A549 (cell line): ENCODE results near the gene PIEZO2. TPM values are rescaled to one million over a fixed set of nuclear protein-coding genes. Genes with fewer than 3 reads are reported as not detected.
"Not testable (repeated sequence)": the region's sequence is repeated elsewhere in the genome, so short reads cannot be mapped to it uniquely, and the experiment has no call there.

Experiments used
- ATAC-seq, 2 experiments: fragments of 200-7000 bp in 1 of 2; fragments of >200 bp in 1 of 2; cut with Nextera tagmentation in 1 of 2; cut with Tn5 transposase in 1 of 2; 3 replicates each; pipeline versions ENCODE4 v1.8.0 to v1.9.1; 2018 to 2020; ENCODE audit warnings: mild to moderate bottlenecking in 1 of 2, moderate library complexity in 1 of 2
- CTCF ChIA-PET: fragments of 300-600 bp; sonication (Branson Sonifier 250); formaldehyde crosslinking; extraction: SDS; loops from one replicate; lab custom pipeline; 2021; ENCODE audit warnings: antibody characterized with exemption, inconsistent platforms; lab: Yijun Ruan, JAX
- POLR2A ChIA-PET: fragments of 350-600 bp; formaldehyde crosslinking; extraction: SDS; loops from one replicate; lab custom pipeline; 2021; ENCODE audit warnings: antibody characterized with exemption, inconsistent platforms; lab: Yijun Ruan, JAX
- DNase-seq, 2 experiments: peaks; one replicate each; pipeline versions ENCODE4 v3.0.0 to v3.0.0-alpha.2; 2011 to 2016; ENCODE audit warnings: low read depth in 1 of 2, low spot score in 1 of 2
- FAIRE-seq: peaks from 2 replicates; lab custom pipeline; 2011; peaks lifted over from hg19 to GRCh38; lab: Jason Lieb, UNC
- H3K27ac ChIP-seq, 2 experiments: fragments of >200 bp; sonication (Bioruptor Twin); formaldehyde crosslinking; 3 replicates each; pipeline ENCODE4 v1.5.1; 2016 to 2017
- H3K4me1 ChIP-seq: fragments of >200 bp; sonication (Bioruptor Twin); formaldehyde crosslinking; 3 replicates; pipeline ENCODE4 v1.6.1; 2016
- H3K4me2 ChIP-seq: fragments of >200 bp; sonication (Bioruptor Twin); formaldehyde crosslinking; 3 replicates; pipeline ENCODE4 v1.6.1; 2016
- H3K4me3 ChIP-seq: fragments of >200 bp; sonication (Bioruptor Twin); formaldehyde crosslinking; 3 replicates; pipeline ENCODE4 v1.5.1; 2016
- H3K9me3 ChIP-seq: fragments of >200 bp; sonication (Bioruptor Twin); formaldehyde crosslinking; 3 replicates; pipeline ENCODE4 v1.6.1; 2016
- BHLHE40 ChIP-seq: IDR thresholded peaks from 2 replicates; pipeline ENCODE4 v1.6.1; 2012; ENCODE audit warnings: low read depth, low read length, inconsistent platforms
- CEBPB ChIP-seq, 2 experiments: fragments of >200 bp in 1 of 2; sonication (Bioruptor Twin) in 1 of 2; formaldehyde crosslinking in 1 of 2; IDR thresholded peaks; 2 replicates each; pipeline ENCODE4 v1.6.1; 2012 to 2016
- CHD2 ChIP-seq: fragments of 150-350 bp; IDR thresholded peaks from 2 replicates; pipeline ENCODE4 v1.6.1; 2014; ENCODE audit warnings: low read length; ENCODE audit not compliant: partially characterized antibody
- CTCF ChIP-seq: fragments of >200 bp; sonication (Bioruptor Twin); formaldehyde crosslinking; IDR thresholded peaks from 3 replicates; pipeline ENCODE4 v1.5.1; 2016
- FOXS1 ChIP-seq: fragments of 250-450 bp; sonication (Bioruptor Pico); IDR thresholded peaks from 2 replicates; pipeline ENCODE4 v1.5.0; 2020; ENCODE audit warnings: mild to moderate bottlenecking, moderate library complexity
- HDAC2 ChIP-seq: fragments of 200-600 bp; sonication (generic); IDR thresholded peaks from 2 replicates; pipeline ENCODE4 v1.6.1; 2016
- HEYL ChIP-seq: fragments of 250-450 bp; sonication (Bioruptor Pico); IDR thresholded peaks from 2 replicates; pipeline ENCODE4 v1.8.0; 2021; ENCODE audit warnings: mild to moderate bottlenecking, moderate library complexity
- HMGXB4 ChIP-seq: fragments of 250-450 bp; sonication (Bioruptor Pico); IDR thresholded peaks from 2 replicates; pipeline ENCODE4 v1.5.0; 2021; ENCODE audit warnings: mild to moderate bottlenecking, moderate library complexity, borderline replicate concordance
- HOXA7 ChIP-seq: fragments of 250-450 bp; sonication (Bioruptor Pico); IDR thresholded peaks from 2 replicates; pipeline ENCODE4 v1.5.0; 2020; ENCODE audit warnings: mild to moderate bottlenecking, moderate library complexity
- KDM5A ChIP-seq: fragments of 200-600 bp; sonication (generic); IDR thresholded peaks from 2 replicates; pipeline ENCODE4 v1.6.1; 2016; ENCODE audit warnings: antibody characterized with exemption, mild to moderate bottlenecking
- PHF8 ChIP-seq: fragments of 200-600 bp; sonication (generic); IDR thresholded peaks from 2 replicates; pipeline ENCODE4 v1.6.1; 2016; ENCODE audit warnings: low read depth, mild to moderate bottlenecking, antibody characterized with exemption, moderate library complexity, borderline replicate concordance
- RARB ChIP-seq: fragments of 250-450 bp; sonication (Bioruptor Pico); IDR thresholded peaks from 2 replicates; pipeline ENCODE4 v1.8.0; 2021; ENCODE audit warnings: mild to moderate bottlenecking, moderate library complexity
- RNF2 ChIP-seq: fragments of 200-600 bp; sonication (generic); IDR thresholded peaks from 2 replicates; pipeline ENCODE4 v1.6.1; 2016; ENCODE audit warnings: low read depth, mild to moderate bottlenecking, antibody characterized with exemption, moderate library complexity, borderline replicate concordance
- TP53 ChIP-seq: fragments of 250-450 bp; sonication (Bioruptor Pico); IDR thresholded peaks from 2 replicates; pipeline ENCODE4 v1.5.0; 2021; ENCODE audit warnings: mild to moderate bottlenecking, moderate library complexity
- ZNF302 ChIP-seq: fragments of 250-450 bp; sonication (Bioruptor Pico); IDR thresholded peaks from 2 replicates; pipeline ENCODE4 v1.9.0; 2021; ENCODE audit warnings: inconsistent platforms, mild to moderate bottlenecking, moderate library complexity
- WGBS: methylation state at CpG from one replicate; pipeline ENCODE4 v1.1.6; 2017; ENCODE audit errors: missing lambda C conversion rate; 5-methylcytosine and 5-hydroxymethylcytosine counted together
- polyA plus RNA-seq, 4 experiments: library from polyadenylated mRNA; depleted of rRNA in 3 of 4; stranded (reverse); fragments of >200 nt; fragmentation: RNase III in 1 of 4; extraction: RNeasy Plus Mini Kit Qiagen cat#74134 plus additional on column Dnase treatment in 1 of 4; gene quantifications; 2 replicates in 3 of 4; 3 replicates in 1 of 4; pipeline ENCODE4 v1.2.3, GENCODE V29; 2011 to 2017
- TF ChIP-seq, protein P1 (sequence below): fragments of 150-350 bp; IDR thresholded peaks from 2 replicates; pipeline ENCODE4 v1.6.1; 2014; ENCODE audit warnings: low read depth, mild to moderate bottlenecking, low read length
- TF ChIP-seq, protein P2 (sequence below): IDR thresholded peaks from 2 replicates; pipeline ENCODE4 v1.6.1; 2012

PIEZO2 gene
- polyA plus RNA-seq, 2 of the 4 experiments (the other 2 are of a cell fraction) = 0.80 to 1.6 TPM

DNA sequence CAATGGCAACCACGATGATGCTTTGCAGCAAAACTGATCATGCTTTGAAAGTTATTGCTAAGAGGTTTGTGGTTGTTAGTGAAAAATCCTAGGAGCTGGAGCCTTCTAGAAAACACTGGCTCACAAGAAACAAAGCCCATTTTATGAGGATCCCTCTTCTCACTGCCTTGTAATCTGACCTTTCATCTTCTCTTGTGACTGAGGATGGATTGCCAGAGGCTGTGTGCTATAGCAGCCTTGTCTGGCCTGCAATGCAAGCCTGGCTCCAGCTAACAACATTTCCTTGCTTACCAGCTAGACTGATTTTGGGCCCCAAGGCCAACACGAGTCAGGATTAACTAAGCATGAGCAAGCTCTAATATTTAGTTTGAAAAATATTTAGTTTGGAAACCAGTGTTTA is 13.1 kb downstream of the PIEZO2 start:
- ChIA-PET POLR2A (no interaction called here), CTCF (interaction anchor here (0.6 to 1.1 kb wide), 3 partner anchors 152 to 417 kb away, joined by 3 read pairs; no protein-coding TSS in a partner anchor)
- no peak for TF ChIP-seq HOXA7
- TF ChIP-seq CEBPB (IDR thresholded peaks at IDR 0.05) = no peak
- no peak for TF ChIP-seq CTCF
- no peak for TF ChIP-seq ZNF302 (CRISPR knock-in tag)
- TF ChIP-seq FOXS1 (CRISPR knock-in tag) = no peak
- TF ChIP-seq, protein P1, sequence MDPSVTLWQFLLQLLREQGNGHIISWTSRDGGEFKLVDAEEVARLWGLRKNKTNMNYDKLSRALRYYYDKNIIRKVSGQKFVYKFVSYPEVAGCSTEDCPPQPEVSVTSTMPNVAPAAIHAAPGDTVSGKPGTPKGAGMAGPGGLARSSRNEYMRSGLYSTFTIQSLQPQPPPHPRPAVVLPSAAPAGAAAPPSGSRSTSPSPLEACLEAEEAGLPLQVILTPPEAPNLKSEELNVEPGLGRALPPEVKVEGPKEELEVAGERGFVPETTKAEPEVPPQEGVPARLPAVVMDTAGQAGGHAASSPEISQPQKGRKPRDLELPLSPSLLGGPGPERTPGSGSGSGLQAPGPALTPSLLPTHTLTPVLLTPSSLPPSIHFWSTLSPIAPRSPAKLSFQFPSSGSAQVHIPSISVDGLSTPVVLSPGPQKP = no peak
- TF ChIP-seq, protein P2, sequence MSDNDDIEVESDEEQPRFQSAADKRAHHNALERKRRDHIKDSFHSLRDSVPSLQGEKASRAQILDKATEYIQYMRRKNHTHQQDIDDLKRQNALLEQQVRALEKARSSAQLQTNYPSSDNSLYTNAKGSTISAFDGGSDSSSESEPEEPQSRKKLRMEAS = no peak
- no peak for TF ChIP-seq PHF8
- ATAC-seq = no peak
- H3K4me3 ChIP-seq = no peak overlapping the region
- no peak overlapping the region for H3K27ac ChIP-seq
- FAIRE-seq = no peak
- H3K9me3 ChIP-seq = no peaks in the 10 kb centered on the region
- H3K4me2 ChIP-seq = no peak overlapping the region
- no peak for DNase-seq
- 5% methylated on average over 2 of the region's 2 CpGs for WGBS
- 0 out of 3 replicates have a peak, but pooled peaks cover 4% of the 10 kb centered on the region for H3K4me1 ChIP-seq

DNA sequence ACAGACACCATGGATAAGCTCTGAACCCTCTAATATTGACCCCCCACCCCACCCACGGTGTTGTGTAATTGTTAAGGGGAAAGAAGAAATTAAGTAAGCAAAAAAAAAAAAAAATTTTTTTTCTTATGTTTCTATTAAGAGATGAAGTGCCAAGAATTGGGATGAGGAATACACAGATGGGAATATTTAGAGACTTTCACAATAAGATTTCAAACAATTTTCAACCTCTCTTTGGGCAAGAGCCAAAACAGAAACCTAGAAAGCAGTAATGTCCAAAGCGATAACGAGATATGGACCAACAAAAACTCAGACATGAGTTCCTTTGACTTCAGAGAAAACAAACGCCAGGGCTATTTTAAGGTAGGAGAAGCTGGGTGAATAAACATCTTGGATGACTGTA is 14.4 kb downstream of the PIEZO2 start:
- TF ChIP-seq HDAC2 (no peak), HEYL (no peak), CEBPB (IDR thresholded peaks at IDR 0.05) (no peak), BHLHE40 (no peak), PHF8 (no peak), CHD2 (no peak)
- no peak overlapping the region; the same call in 2 of the 3 replicates for H3K4me2 ChIP-seq
- 0 out of 3 replicates have a peak, but pooled peaks cover 4% of the 10 kb centered on the region for H3K4me1 ChIP-seq
- ATAC-seq (no peak), FAIRE-seq (no peak), DNase-seq (no peak)
- CTCF ChIA-PET = interaction anchor here (1.1 kb wide), 1 partner anchor 418 kb away, joined by 3 read pairs; no protein-coding TSS in a partner anchor
- 30% methylated on average over 4 of the region's 4 CpGs for WGBS
- POLR2A ChIA-PET = no interaction called here
- no peaks in the 10 kb centered on the region for H3K9me3 ChIP-seq
- no peak overlapping the region for H3K4me3 ChIP-seq
- H3K27ac ChIP-seq = no peak overlapping the region

GRCh38 chr18:11129059-11129458 is 20.3 kb downstream of the PIEZO2 start:
- DNase-seq, CTCF ChIA-PET, H3K9me3 ChIP-seq, H3K27ac ChIP-seq, H3K4me2 ChIP-seq, H3K4me1 ChIP-seq, H3K4me3 ChIP-seq, ATAC-seq, POLR2A ChIA-PET, FAIRE-seq: not testable (repeated sequence)
- 41% methylated on average over 5 of the region's 5 CpGs for WGBS

GRCh38 chr18:11125492-11126315 is 23.7 kb downstream of the PIEZO2 start:
- Histone ChIP-seq H3K27ac (no peak overlapping the region), H3K4me1 (peaks cover 11% of the 10 kb centered on the region), H3K4me2 (no peak overlapping the region), H3K9me3 (peaks cover 5% of the 10 kb centered on the region; the same call in 2 of the 3 replicates), H3K4me3 (no peak overlapping the region)
- CTCF ChIA-PET = interaction anchor here (0.7 kb wide), 1 partner anchor 1083 kb away, joined by 4 read pairs; no protein-coding TSS in a partner anchor
- TF ChIP-seq KDM5A (no peak), RARB (CRISPR knock-in tag) (no peak), HEYL (no peak), HMGXB4 (CRISPR knock-in tag) (no peak), RNF2 (no peak), TP53 (no peak)
- POLR2A ChIA-PET = no interaction called here
- ATAC-seq (no peak), DNase-seq (no peak), FAIRE-seq (no peak)
- 35% methylated on average over 10 of the region's 10 CpGs for WGBS
